Thoracic aorta (tissue), 2 donors: Measurements from ENCODE around the gene ZNHIT1. TPM values are rescaled to one million over a fixed set of nuclear protein-coding genes. Genes with fewer than 3 reads are reported as not detected.

Experiments
- ATAC-seq: fragments of 150-250 bp; one replicate; pipeline ENCODE4 v1.8.0; 2017; ENCODE audit warnings: low read depth; ENCODE audit not compliant: insufficient number of reproducible peaks, low FRiP score
- DNase-seq: peaks from one replicate; pipeline ENCODE4 v3.0.0-alpha.2; 2020; ENCODE audit warnings: low spot score
- H3K27ac ChIP-seq, 2 donors: fragments of 200-600 bp; sonication (generic); 1 replicate in 1 of 2; 2 replicates in 1 of 2; pipeline ENCODE4 v1.5.1; 2016; ENCODE audit warnings: mild to moderate bottlenecking in 2 of 2, moderate library complexity in 2 of 2
- H3K27me3 ChIP-seq: fragments of 200-600 bp; sonication (generic); replicated peaks from 2 replicates; pipeline ENCODE4 v1.6.0; 2016; ENCODE audit warnings: mild to moderate bottlenecking; ENCODE audit not compliant: insufficient read depth
- H3K36me3 ChIP-seq: fragments of 200-600 bp; sonication (generic); one replicate; pipeline ENCODE4 v1.5.1; 2016
- H3K4me1 ChIP-seq, 2 donors: fragments of 200-600 bp; sonication (generic); 1 replicate in 1 of 2; 2 replicates in 1 of 2; pipeline versions ENCODE4 v1.5.1 to v1.6.0; 2016; ENCODE audit warnings: low read depth in 2 of 2, mild to moderate bottlenecking in 1 of 2; ENCODE audit not compliant: control insufficient read depth in 1 of 2
- H3K4me3 ChIP-seq: fragments of 200-600 bp; sonication (generic); 2 replicates; pipeline ENCODE4 v1.5.1; 2016; ENCODE audit warnings: mild to moderate bottlenecking
- H3K9me3 ChIP-seq: fragments of 200-600 bp; sonication (generic); 2 replicates; pipeline ENCODE4 v1.5.1; 2016
- total RNA-seq, 2 donors: library from RNA; depleted of rRNA; stranded (reverse); fragments of >200 nt; gene quantifications; one replicate each; pipeline versions ENCODE4 v1.1.0 to v1.2.3, GENCODE V29; 2016
- TF ChIP-seq, protein P1 (sequence below): fragments of 200-600 bp; sonication (generic); IDR thresholded peaks from one replicate; pipeline ENCODE4 v1.5.1; 2019; ENCODE audit warnings: antibody characterized with exemption

ZNHIT1 gene
- total RNA-seq, 2 donors from 2014 or later = 43.7 to 53.2 TPM

GRCh38 chr7:101232141-101232850 is 14.3 kb downstream of the ZNHIT1 start:
- peaks cover 0 to 3% of the 10 kb centered on the region in 2 donors for H3K4me1 ChIP-seq
- TF ChIP-seq, protein P1, sequence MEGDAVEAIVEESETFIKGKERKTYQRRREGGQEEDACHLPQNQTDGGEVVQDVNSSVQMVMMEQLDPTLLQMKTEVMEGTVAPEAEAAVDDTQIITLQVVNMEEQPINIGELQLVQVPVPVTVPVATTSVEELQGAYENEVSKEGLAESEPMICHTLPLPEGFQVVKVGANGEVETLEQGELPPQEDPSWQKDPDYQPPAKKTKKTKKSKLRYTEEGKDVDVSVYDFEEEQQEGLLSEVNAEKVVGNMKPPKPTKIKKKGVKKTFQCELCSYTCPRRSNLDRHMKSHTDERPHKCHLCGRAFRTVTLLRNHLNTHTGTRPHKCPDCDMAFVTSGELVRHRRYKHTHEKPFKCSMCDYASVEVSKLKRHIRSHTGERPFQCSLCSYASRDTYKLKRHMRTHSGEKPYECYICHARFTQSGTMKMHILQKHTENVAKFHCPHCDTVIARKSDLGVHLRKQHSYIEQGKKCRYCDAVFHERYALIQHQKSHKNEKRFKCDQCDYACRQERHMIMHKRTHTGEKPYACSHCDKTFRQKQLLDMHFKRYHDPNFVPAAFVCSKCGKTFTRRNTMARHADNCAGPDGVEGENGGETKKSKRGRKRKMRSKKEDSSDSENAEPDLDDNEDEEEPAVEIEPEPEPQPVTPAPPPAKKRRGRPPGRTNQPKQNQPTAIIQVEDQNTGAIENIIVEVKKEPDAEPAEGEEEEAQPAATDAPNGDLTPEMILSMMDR = no peak
- H3K27me3 ChIP-seq = no peaks in the 10 kb centered on the region
- no peak overlapping the region for H3K27ac ChIP-seq
- H3K36me3 ChIP-seq = peaks cover 7% of the 10 kb centered on the region
- H3K9me3 ChIP-seq = no peaks in the 10 kb centered on the region
- no peak for ATAC-seq
- H3K4me3 ChIP-seq = no peak overlapping the region
- no peak for DNase-seq

DNA sequence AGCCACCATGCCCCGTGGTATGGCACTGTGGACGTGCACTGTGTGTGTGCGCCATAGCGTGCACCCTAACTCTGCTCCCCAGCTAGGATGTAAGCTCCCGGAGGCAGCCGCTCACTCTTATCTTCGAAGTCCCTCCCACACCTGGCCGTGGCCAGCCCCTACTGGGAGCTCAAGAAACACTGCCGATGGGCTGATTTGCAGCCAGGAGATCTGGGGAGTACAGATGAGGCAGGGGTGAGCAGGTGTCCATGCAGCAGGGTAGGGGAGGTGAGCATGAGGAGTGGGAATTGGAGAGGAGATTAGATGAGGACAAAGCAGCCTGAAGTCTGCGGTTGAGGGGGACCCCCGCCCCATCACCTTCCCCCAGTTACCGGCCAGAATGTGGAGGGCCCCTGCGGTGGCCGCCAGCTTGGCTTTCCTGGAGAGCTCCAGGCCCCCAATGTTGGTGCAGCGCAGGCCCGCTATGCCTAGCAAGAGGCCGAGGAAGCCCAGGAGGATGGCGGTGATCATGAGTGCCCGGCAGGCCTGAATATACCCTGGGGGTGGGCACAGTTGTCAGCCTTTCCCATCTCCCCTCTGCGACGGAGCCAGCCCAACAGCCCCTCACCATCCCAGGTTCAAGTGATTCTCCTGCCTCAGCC is 16.1 kb downstream of the ZNHIT1 start:
- H3K4me1 ChIP-seq = peaks cover 0 to 4% of the 10 kb centered on the region in 2 donors
- DNase-seq (no peak), ATAC-seq (no peak)
- no peak overlapping the region for H3K27ac ChIP-seq
- no peaks in the 10 kb centered on the region for H3K27me3 ChIP-seq
- H3K36me3 ChIP-seq = peaks cover 4% of the 10 kb centered on the region
- no peaks in the 10 kb centered on the region for H3K9me3 ChIP-seq
- TF ChIP-seq, protein P1 = no peak
- no peak overlapping the region for H3K4me3 ChIP-seq

GRCh38 chr7:101234636-101235035 is 16.7 kb downstream of the ZNHIT1 start:
- DNase-seq (no peak), ATAC-seq (no peak)
- no peaks in the 10 kb centered on the region for H3K27me3 ChIP-seq
- H3K4me1 ChIP-seq = peaks cover 0 to 4% of the 10 kb centered on the region in 2 donors
- H3K27ac ChIP-seq = no peak overlapping the region
- TF ChIP-seq, protein P1 = no peak
- no peak overlapping the region for H3K4me3 ChIP-seq
- peaks cover 10% of the 10 kb centered on the region for H3K36me3 ChIP-seq
- H3K9me3 ChIP-seq = no peaks in the 10 kb centered on the region

DNA sequence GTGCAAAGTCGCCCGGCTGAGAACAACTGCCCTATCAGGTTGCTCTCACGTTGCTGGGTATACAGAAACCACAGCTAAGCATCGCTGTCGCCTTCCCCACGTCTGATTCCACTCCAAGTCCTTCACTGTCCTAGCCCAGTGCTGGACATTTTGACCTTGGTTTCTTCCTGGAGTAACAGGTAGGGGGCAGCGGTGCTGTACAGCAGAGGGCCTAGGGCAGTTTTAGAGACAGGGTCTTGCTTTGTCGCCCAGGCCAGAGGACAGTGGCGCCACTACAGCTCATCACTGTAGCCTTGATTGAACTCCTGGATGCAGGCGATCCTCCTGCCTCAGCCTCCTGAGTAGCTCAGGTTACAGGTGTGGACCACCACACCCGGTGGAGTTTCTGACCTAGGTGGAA is 17.1 kb downstream of the ZNHIT1 start:
- Histone ChIP-seq H3K9me3 (no peaks in the 10 kb centered on the region), H3K4me1 (peaks cover 0 to 4% of the 10 kb centered on the region in 2 donors), H3K36me3 (peaks cover 14% of the 10 kb centered on the region), H3K27me3 (no peaks in the 10 kb centered on the region), H3K4me3 (no peak overlapping the region), H3K27ac (no peak overlapping the region)
- DNase-seq = no peak
- TF ChIP-seq, protein P1 = no peak
- ATAC-seq = no peak

- no peaks in the 10 kb centered on the region for H3K9me3 ChIP-seq
- H3K4me3 ChIP-seq = no peak overlapping the region
- H3K27ac ChIP-seq = no peak overlapping the region
- H3K27me3 ChIP-seq = no peaks in the 10 kb centered on the region
- peaks cover 0 to 4% of the 10 kb centered on the region in 2 donors for H3K4me1 ChIP-seq
- DNase-seq (no peak), ATAC-seq (no peak)
- TF ChIP-seq, protein P1 = no peak
- H3K36me3 ChIP-seq = peaks cover 19% of the 10 kb centered on the region
Observed at GRCh38 chr7:101235522-101235921, 17.6 kb downstream of the ZNHIT1 start.
